ENCODE results near the gene AOC1. TPM values are rescaled to one million over a fixed set of nuclear protein-coding genes. Genes with fewer than 3 reads are reported as not detected.

Gene AOC1
- total RNA-seq = not detected in 3 replicates
- long read RNA-seq = 0 reads

GRCh38 chr7:150852371-150852905 lies at the start of gene AOC1:
Gene AOC1 (plus strand): TSS chr7:150852517. CDS start chr7:150856471, 3,954 bp downstream.
- H3K27me3 Mint-ChIP-seq (ENCODE audit: low read depth) = peaks cover 31% of the 10 kb centered on the region
- H3K4me3 Mint-ChIP-seq (ENCODE audit: unreplicated experiment) = no peak within 1 kb of the TSS
- TF ChIP-seq CTCF (IDR thresholded peaks at IDR 0.05) = no peak
- no peaks in the 10 kb centered on the region for H3K36me3 Mint-ChIP-seq (ENCODE audit: low read depth)
- H3K4me1 Mint-ChIP-seq (ENCODE audit: low read depth) = no peaks in the 10 kb centered on the region
- no peak within 1 kb of the TSS for H3K27ac Mint-ChIP-seq (ENCODE audit: unreplicated experiment)
- no peaks in the 10 kb centered on the region for H3K9me3 Mint-ChIP-seq (ENCODE audit: low read depth)
- DNase-seq (ENCODE audit: low spot score) = no peak

- Mint-ChIP-seq H3K9me3 (ENCODE audit: low read depth) (peaks cover 13% of the 10 kb centered on the region), H3K27ac (ENCODE audit: unreplicated experiment) (no peak overlapping the region), H3K4me1 (ENCODE audit: low read depth) (no peaks in the 10 kb centered on the region), H3K27me3 (ENCODE audit: low read depth) (peaks cover 35% of the 10 kb centered on the region), H3K36me3 (ENCODE audit: low read depth) (no peaks in the 10 kb centered on the region), H3K4me3 (ENCODE audit: unreplicated experiment) (no peak overlapping the region)
- no peak for DNase-seq (ENCODE audit: low spot score)
- TF ChIP-seq CTCF (IDR thresholded peaks at IDR 0.05) = no peak
These were observed 49.0 kb upstream of the AOC1 start for GRCh38 chr7:150803161-150803860.

GRCh38 chr7:150804802-150805201 lies 47.5 kb upstream of the AOC1 start:
- H3K4me1 Mint-ChIP-seq (ENCODE audit: low read depth) = no peaks in the 10 kb centered on the region
- no peak for TF ChIP-seq CTCF (IDR thresholded peaks at IDR 0.05)
- no peak overlapping the region for H3K27ac Mint-ChIP-seq (ENCODE audit: unreplicated experiment)
- H3K4me3 Mint-ChIP-seq (ENCODE audit: unreplicated experiment) = no peak overlapping the region
- peaks cover 22% of the 10 kb centered on the region for H3K27me3 Mint-ChIP-seq (ENCODE audit: low read depth)
- no peak for DNase-seq (ENCODE audit: low spot score)
- H3K36me3 Mint-ChIP-seq (ENCODE audit: low read depth) = no peaks in the 10 kb centered on the region
- H3K9me3 Mint-ChIP-seq (ENCODE audit: low read depth) = peaks cover 13% of the 10 kb centered on the region

GRCh38 chr7:150805864-150806263 lies 46.5 kb upstream of the AOC1 start:
- Mint-ChIP-seq H3K27me3 (ENCODE audit: low read depth) (peaks cover 26% of the 10 kb centered on the region), H3K27ac (ENCODE audit: unreplicated experiment) (no peak overlapping the region), H3K4me1 (ENCODE audit: low read depth) (no peaks in the 10 kb centered on the region), H3K4me3 (ENCODE audit: unreplicated experiment) (no peak overlapping the region), H3K36me3 (ENCODE audit: low read depth) (no peaks in the 10 kb centered on the region), H3K9me3 (ENCODE audit: low read depth) (peaks cover 13% of the 10 kb centered on the region)
- DNase-seq (ENCODE audit: low spot score) = no peak
- TF ChIP-seq CTCF (IDR thresholded peaks at IDR 0.05) = no peak

- H3K4me1 Mint-ChIP-seq (ENCODE audit: low read depth) = no peaks in the 10 kb centered on the region
- TF ChIP-seq CTCF (IDR thresholded peaks at IDR 0.05) = no peak
- H3K9me3 Mint-ChIP-seq (ENCODE audit: low read depth) = peaks cover 14% of the 10 kb centered on the region
- H3K27ac Mint-ChIP-seq (ENCODE audit: unreplicated experiment) = no peak overlapping the region
- DNase-seq (ENCODE audit: low spot score) = no peak
- H3K4me3 Mint-ChIP-seq (ENCODE audit: unreplicated experiment) = no peak overlapping the region
- H3K36me3 Mint-ChIP-seq (ENCODE audit: low read depth) = no peaks in the 10 kb centered on the region
- peaks cover 22% of the 10 kb centered on the region for H3K27me3 Mint-ChIP-seq (ENCODE audit: low read depth)
These were observed 45.9 kb upstream of the AOC1 start for GRCh38 chr7:150806454-150806853.
